NCI-H510A (cell line): Measurements from ENCODE around the gene TACC2.
"Not testable (repeated sequence)": the region's sequence is repeated elsewhere in the genome, so short reads cannot be mapped to it uniquely, and the experiment has no call there.

Experiments used
- DNase-seq: peaks from one replicate; lab custom pipeline; 2025; lab: John Stamatoyannopoulos, UW

TACC2 gene

DNA sequence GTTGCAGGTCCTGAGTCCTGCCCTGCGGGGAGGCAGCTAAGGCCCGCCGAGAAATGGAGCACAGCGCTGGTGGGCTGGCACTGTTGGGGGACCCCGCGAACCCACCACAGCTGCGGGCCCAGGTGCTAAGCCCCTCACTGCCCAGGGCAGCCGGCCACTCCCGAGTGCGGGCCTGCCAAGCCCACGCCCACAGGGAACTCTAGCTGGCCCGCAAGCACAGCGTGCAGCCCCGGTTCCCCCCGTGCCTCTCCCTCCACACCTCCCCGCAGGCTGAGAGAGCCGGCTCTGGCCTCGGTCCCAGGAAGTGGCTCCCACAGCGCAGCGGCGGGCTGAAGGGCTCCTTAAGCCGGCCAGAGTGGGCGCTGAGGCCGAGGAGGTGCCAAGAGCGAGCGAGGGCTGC is 10.5 kb upstream of the TACC2 start:
- DNase-seq = no peak

DNA sequence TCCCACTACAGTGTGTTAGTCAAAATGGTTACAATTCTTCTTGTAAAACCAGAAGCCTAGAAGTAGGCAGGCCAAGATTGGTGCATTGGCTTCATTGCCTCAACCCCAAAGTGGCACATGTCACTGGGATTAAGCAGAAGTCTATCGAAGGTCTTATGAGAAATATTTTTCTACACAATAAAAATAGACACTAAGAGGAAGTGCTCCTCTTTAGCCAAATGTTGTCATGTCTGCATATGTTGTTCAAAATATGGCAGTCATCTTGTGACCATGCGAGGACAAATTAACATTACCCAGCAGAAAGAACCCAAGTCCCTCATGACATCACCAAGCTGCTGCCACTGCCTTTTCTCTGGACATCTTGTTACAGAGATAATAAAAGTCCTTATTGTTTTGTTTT is 7.6 kb upstream of the TACC2 start:
- DNase-seq = no peak

GRCh38 chr10:121983852-121984251 is 5.1 kb upstream of the TACC2 start:
- no peak for DNase-seq

DNA sequence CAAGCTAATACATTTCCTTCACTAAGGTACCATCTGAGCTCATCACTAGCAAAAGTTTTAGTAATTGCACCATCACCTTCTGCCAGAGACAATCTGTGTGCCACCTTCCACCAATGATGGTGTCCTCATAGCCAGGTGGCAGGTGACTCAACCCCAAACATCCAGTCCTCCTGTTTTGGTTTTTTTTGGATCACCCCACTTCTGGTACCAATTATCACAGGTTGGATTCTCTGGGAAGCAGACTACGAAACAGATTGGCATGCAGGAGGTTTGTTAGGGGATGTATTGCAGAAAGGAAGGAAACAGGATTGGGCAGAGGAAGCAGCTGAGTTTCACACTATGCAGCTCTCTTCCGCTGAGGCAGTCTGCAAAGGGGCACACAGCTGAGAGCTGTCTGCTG is 4.5 kb upstream of the TACC2 start:
- DNase-seq = no peak

- no peak for DNase-seq
Measured at GRCh38 chr10:121990015-121990677, 1.2 kb downstream of the TACC2 start.

DNA sequence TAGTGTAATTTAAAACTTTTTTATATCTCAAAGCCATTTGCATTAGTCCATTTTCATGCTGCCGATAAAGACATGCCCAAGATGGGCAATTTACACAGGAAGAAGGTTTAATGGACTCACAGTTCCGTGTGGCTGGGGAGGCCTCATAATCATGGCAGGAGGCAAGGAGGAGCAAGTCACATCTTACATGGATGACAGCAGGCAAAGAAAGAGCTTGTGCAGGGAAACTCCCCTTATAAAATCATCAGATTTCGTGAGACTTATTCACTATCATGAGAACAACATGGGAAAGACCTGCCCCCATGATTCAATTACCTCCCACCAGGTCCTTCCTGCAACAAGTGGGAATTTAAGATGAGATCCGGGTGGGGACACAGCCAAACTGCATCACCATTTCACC is 2.8 kb downstream of the TACC2 start:
- not testable (repeated sequence) for DNase-seq

GRCh38 chr10:121994429-121994941 is 5.5 kb downstream of the TACC2 start:
- peak; percentile 61 for DNase-seq

- DNase-seq = no peak
Measured at GRCh38 chr10:121998462-121998861, 9.5 kb downstream of the TACC2 start.

DNA sequence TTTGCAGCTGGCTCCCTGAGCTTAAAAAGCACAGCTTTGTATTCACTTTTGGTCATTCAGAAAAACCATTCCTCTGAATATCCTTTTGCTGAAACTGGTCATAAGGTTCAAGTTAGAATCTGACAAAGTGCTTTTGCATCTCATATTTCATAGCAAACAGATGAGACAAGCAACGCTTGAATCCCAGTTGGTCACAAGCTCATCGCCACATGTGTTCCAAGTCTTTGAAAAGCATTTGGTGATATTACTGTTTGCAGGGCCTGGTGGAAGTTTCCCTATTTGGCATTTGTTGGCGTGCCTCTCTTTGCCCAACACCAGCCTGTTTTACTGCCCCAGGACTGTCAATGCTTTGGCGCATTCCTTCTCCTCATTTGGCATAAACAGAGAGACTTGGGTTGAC is 10.3 kb downstream of the TACC2 start:
- no peak for DNase-seq

GRCh38 chr10:122001698-122002097 is 12.7 kb downstream of the TACC2 start:
- no peak for DNase-seq

DNA sequence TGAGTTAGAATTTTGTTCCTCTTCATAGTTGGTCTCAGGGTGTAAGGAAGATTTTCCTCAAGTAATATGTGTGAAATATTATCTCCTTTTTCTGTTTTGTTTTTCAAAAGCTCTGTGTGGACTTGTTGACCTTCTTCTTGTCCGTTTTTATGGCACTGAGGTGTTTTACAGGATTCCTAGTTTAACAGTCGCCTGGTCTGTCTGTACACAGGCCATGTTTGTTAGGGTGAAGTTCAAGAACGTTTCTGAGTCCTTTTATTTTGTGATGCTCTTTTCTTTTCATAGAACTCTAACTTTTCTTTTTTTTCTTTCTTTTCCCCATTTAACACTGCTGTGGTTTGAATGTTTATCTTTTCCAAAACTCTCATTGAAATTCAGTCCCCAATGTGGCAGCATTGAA is 18.5 kb downstream of the TACC2 start:
- DNase-seq = no peak

DNA sequence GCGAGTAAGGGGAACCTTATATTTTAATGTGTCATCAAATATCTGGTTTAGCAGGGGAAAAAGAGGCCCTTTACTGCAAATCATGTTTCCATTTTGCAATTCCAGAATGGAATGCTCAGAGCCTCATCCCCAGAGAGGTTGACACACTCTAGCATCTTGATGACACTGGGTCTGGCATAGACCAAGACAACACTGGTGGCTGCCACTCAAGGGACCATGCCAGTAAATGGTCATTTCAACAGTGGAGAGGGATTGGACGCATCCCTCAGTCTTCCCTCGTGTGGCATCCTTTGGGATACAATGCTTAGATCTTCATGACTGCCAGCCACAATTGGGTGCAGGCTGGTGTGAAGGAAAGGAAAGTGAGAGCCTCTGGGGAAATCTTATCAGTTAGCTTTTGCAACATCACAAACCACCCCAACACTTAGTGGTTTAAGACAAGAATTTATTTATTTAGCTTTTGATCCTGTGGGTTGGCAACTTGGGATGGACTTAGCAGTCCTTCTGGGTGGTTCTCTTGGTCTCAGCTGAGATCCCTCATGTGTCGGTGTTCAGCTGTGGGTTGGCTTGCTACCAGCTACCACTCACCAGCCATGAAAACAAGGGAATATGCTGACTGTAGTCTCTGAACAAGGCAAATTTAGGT is 21.6 kb downstream of the TACC2 start:
- DNase-seq = no peak

DNA sequence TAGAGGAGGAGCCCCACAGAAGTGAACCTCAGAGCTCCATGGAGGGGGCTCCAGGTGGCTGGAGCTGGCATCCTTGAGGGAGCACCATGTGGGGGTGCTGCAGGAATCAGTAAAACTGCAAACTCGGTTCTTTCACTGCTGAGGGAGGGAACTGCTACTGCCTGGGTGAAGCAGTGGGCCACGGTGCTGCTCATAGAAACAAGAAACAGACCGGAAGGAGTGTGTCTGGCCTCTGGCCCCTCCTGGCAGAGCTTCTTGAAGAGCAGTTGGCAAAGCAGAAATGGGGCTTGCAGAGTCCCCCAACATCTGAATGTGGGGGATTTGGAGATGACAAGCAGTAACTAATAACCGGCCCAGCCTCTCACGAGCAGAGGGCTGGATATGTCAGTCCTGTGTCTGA is 23.8 kb downstream of the TACC2 start:
- no peak for DNase-seq

- DNase-seq = no peak
Measured at GRCh38 chr10:122013311-122013780, 24.4 kb downstream of the TACC2 start.

- no peak for DNase-seq
Measured at GRCh38 chr10:122014652-122015248, 25.8 kb downstream of the TACC2 start.

DNA sequence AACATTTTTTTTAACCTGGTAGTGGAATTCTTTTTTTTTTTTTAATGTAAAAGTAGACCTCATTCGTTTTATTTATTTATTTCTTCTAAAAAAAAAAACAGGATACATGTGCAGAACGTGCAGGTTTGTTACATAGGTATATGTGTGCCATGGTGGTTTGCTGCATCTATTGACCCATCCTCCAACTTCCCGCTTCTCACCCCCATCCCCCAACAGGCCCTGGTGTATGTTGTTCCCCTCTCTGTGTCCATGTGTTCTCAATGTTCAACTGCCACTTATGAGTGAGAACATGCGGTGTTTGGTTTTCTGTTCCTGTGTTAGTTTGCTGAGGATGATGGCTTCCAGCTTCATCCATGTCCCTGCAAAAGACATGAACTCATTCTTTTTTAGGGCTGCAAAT is 29.0 kb downstream of the TACC2 start:
- not testable (repeated sequence) for DNase-seq

GRCh38 chr10:122018491-122018890 is 29.5 kb downstream of the TACC2 start:
- no peak for DNase-seq

- DNase-seq = peak; percentile 40
Measured at GRCh38 chr10:122018951-122019413, 30.0 kb downstream of the TACC2 start.

DNA sequence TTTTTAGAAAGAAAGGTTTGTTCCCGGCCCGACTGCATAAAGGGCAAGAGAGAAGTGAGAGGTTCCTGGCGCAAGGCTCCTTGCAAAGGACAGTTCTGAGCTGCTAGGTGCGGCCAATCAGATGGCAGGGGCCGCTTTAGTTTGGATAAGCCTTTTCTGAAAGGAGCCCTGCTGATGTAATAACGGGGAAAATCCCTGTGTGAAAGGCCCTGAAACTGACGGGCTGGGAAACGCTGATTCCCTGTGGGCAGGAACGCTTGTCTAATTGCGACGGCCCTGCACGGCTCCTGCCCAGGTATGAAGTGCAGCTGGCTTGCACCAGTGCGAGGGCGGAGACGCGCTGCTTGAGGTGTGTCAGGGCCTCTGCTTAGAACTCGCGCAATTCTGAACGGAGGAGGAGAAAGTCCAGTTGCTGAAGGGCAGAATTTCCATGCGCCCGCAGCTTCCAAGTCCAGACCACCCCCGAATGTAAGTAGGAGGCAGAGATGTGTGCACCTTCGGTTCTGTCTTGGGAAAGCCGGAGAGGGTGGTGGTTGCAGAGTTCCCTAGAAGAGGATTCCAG is 30.5 kb downstream of the TACC2 start:
- peak; percentile 58 for DNase-seq

- DNase-seq = no peak
Measured at GRCh38 chr10:122020226-122020625, 31.3 kb downstream of the TACC2 start.

GRCh38 chr10:122021379-122021778 is 32.4 kb downstream of the TACC2 start:
- DNase-seq = no peak

- no peak for DNase-seq
Measured at GRCh38 chr10:122021828-122022227, 32.9 kb downstream of the TACC2 start.

DNA sequence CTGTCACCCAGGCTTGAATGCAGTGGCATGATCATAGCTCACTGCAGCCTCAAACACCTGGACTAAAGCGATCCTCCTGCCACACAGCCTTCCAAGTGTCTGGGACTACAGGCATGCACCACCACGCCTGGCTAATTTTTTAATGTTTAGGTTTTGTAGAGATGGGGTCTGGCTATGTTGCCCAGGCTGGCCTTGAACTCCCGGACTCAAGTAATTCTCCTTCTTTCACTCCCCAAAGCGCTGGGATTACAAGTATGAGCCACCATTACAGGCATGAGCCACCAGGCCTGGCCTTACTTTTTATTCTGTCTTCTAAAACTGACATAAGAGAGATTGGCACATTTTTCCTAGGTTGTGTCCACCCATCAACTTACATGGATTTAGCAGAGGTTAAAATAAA is 33.3 kb downstream of the TACC2 start:
- no peak for DNase-seq
